ENCODE results near the gene CIP2A.

Gene CIP2A

DNA sequence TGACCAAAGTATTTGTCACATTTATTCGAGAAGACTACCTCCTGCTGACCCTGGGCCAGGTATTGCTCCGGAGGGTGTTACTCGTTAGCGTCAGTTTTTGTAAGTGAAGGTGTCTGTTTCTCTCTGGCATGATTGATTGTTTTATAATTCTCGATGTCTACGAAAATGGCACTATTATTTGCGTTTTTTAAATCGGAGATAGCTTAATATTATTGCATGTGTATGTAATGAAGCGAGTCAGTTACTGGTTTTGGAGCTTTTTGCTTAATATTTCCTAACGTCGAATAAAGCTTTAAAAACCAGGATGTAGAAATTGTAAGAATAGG lies 723 bp upstream of the CIP2A start:
- Histone ChIP-seq H3K9ac (ENCODE audit: low read length) (peak overlapping the region; percentile 89), H3K9me2 (replicated peaks; ENCODE audit: insufficient read depth, low read length) (no peaks in the 10 kb centered on the region), H3K79me2 (ENCODE audit: low read length) (peaks cover 43% of the 10 kb centered on the region), H3K4me1 (ENCODE audit: low read length) (peaks cover 18% of the 10 kb centered on the region), H3K27ac (ENCODE audit: low read length) (peak overlapping the region; percentile 82), H3K36me3 (replicated peaks; ENCODE audit: insufficient read depth, low read length) (0 out of 2 replicates have a peak, but pooled peaks cover 1% of the 10 kb centered on the region), H3K9me3 (replicated peaks; ENCODE audit: insufficient read depth, low read length) (no peaks in the 10 kb centered on the region), H3K27me3 (replicated peaks; ENCODE audit: insufficient read depth, low read length) (no peaks in the 10 kb centered on the region), H3K4me2 (ENCODE audit: low read depth, low read length) (peak overlapping the region; percentile 85), H3F3A (ENCODE audit: insufficient read depth, low read length) (peaks cover 11% of the 10 kb centered on the region), H4K20me1 (ENCODE audit: insufficient read depth, low read length) (no peaks in the 10 kb centered on the region), H3K4me3 (ENCODE audit: low read length) (peak overlapping the region; percentile 86), H2AFZ (ENCODE audit: low read length) (peak overlapping the region; percentile 94)
- TF ChIP-seq EZH2 (optimal IDR thresholded peaks at IDR 0.05; ENCODE audit: low read depth, low read length) (no peak), CTCF (IDR thresholded peaks at IDR 0.05; ENCODE audit: low read length) (peak; percentile 20; the same call in 1 of the 2 replicates), EZH2phosphoT487 (IDR thresholded peaks at IDR 0.05; ENCODE audit: low read length) (no peak)
- DNase-seq = no peak

DNA sequence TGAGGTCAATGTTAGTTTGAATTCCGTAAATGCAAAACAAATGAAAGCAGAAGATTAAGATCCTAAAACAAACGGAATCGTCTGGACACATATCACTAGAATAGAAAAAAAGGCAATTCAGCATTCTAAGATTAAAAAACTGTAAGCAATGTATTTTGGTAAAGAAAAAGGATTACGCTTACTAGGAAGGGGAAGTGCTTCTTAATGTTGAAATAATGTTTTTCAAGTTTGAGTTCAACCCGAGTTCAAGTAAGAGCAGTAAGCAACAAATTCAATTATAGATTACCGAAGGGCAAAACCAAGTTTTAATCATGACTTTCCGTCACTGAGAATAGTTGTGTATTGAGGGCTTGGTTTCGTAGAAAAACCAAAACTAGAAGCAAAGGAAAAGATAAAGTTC lies 637 bp downstream of the CIP2A start:
- TF ChIP-seq EZH2 (optimal IDR thresholded peaks at IDR 0.05; ENCODE audit: low read depth, low read length) (no peak), CTCF (IDR thresholded peaks at IDR 0.05; ENCODE audit: low read length) (no peak), EZH2phosphoT487 (IDR thresholded peaks at IDR 0.05; ENCODE audit: low read length) (no peak)
- Histone ChIP-seq H3K79me2 (ENCODE audit: low read length) (peaks cover 56% of the 10 kb centered on the region), H2AFZ (ENCODE audit: low read length) (peak overlapping the region; percentile 94), H3K4me3 (ENCODE audit: low read length) (peak overlapping the region; percentile 86), H3K27ac (ENCODE audit: low read length) (peak overlapping the region; percentile 82; the same call in 1 of the 2 replicates), H3K27me3 (replicated peaks; ENCODE audit: insufficient read depth, low read length) (no peaks in the 10 kb centered on the region), H4K20me1 (ENCODE audit: insufficient read depth, low read length) (no peaks in the 10 kb centered on the region), H3K36me3 (replicated peaks; ENCODE audit: insufficient read depth, low read length) (0 out of 2 replicates have a peak, but pooled peaks cover 7% of the 10 kb centered on the region), H3K9me2 (replicated peaks; ENCODE audit: insufficient read depth, low read length) (no peaks in the 10 kb centered on the region), H3K9me3 (replicated peaks; ENCODE audit: insufficient read depth, low read length) (no peaks in the 10 kb centered on the region), H3F3A (ENCODE audit: insufficient read depth, low read length) (peaks cover 11% of the 10 kb centered on the region), H3K4me2 (ENCODE audit: low read depth, low read length) (peak overlapping the region; percentile 85), H3K9ac (ENCODE audit: low read length) (peak overlapping the region; percentile 89), H3K4me1 (ENCODE audit: low read length) (peaks cover 18% of the 10 kb centered on the region)
- DNase-seq = peak; percentile 13

GRCh38 chr3:108578064-108578463 lies 11.2 kb downstream of the CIP2A start:
- TF ChIP-seq CTCF (IDR thresholded peaks at IDR 0.05; ENCODE audit: low read length) = no peak
- TF ChIP-seq EZH2 (optimal IDR thresholded peaks at IDR 0.05; ENCODE audit: low read depth, low read length) = no peak
- no peak for TF ChIP-seq EZH2phosphoT487 (IDR thresholded peaks at IDR 0.05; ENCODE audit: low read length)
- peaks cover 21% of the 10 kb centered on the region for H3K36me3 ChIP-seq (replicated peaks; ENCODE audit: insufficient read depth, low read length)
- no peaks in the 10 kb centered on the region for H3K9me3 ChIP-seq (replicated peaks; ENCODE audit: insufficient read depth, low read length)

More at GRCh38 chr3:108578064-108578463, 11.2 kb downstream of the CIP2A start:
- no peak overlapping the region for H3K4me3 ChIP-seq (ENCODE audit: low read length)
- H3K9ac ChIP-seq (ENCODE audit: low read length) = no peak overlapping the region
- peaks cover 7% of the 10 kb centered on the region for H3K79me2 ChIP-seq (ENCODE audit: low read length)
- H3K4me1 ChIP-seq (ENCODE audit: low read length) = no peaks in the 10 kb centered on the region
- H3K9me2 ChIP-seq (replicated peaks; ENCODE audit: insufficient read depth, low read length) = no peaks in the 10 kb centered on the region
- no peaks in the 10 kb centered on the region for H3K27me3 ChIP-seq (replicated peaks; ENCODE audit: insufficient read depth, low read length)
- DNase-seq = no peak
- H3K27ac ChIP-seq (ENCODE audit: low read length) = no peak overlapping the region
- peaks cover 3% of the 10 kb centered on the region; the same call in 1 of the 2 replicates for H4K20me1 ChIP-seq (ENCODE audit: insufficient read depth, low read length)
- H3F3A ChIP-seq (ENCODE audit: insufficient read depth, low read length) = no peaks in the 10 kb centered on the region
- H2AFZ ChIP-seq (ENCODE audit: low read length) = no peak overlapping the region
- H3K4me2 ChIP-seq (ENCODE audit: low read depth, low read length) = no peak overlapping the region

All from MM.1S (cell line).